Hepatocyte (in vitro differentiated cells): ENCODE data around the gene MLYCD. TPM values are rescaled to one million over a fixed set of nuclear protein-coding genes. Genes with fewer than 3 reads are reported as not detected.

Experiments
- DNase-seq: peaks from one replicate; pipeline ENCODE4 v3.0.0-alpha.2; 2016; ENCODE audit warnings: low spot score
- H2AFZ ChIP-seq: fragments of 200-600 bp; sonication (generic); 2 replicates; pipeline ENCODE4 v1.6.0; 2016; ENCODE audit warnings: antibody characterized with exemption, mild to moderate bottlenecking
- H3K27ac ChIP-seq: fragments of 200-600 bp; sonication (generic); 2 replicates; pipeline ENCODE4 v1.5.1; 2016; ENCODE audit warnings: mild to moderate bottlenecking
- H3K27me3 ChIP-seq: fragments of 200-600 bp; sonication (generic); 2 replicates; pipeline ENCODE4 v1.6.1; 2016
- H3K36me3 ChIP-seq: fragments of 200-600 bp; sonication (generic); replicated peaks from 2 replicates; pipeline ENCODE4 v1.5.1; 2016; ENCODE audit warnings: low read depth; ENCODE audit not compliant: insufficient read depth
- H3K4me1 ChIP-seq: fragments of 200-600 bp; sonication (generic); 2 replicates; pipeline ENCODE4 v1.5.1; 2016; ENCODE audit warnings: mild to moderate bottlenecking, moderate library complexity; ENCODE audit not compliant: insufficient read depth
- H3K4me2 ChIP-seq: fragments of 200-600 bp; sonication (generic); 2 replicates; pipeline ENCODE4 v1.6.0; 2016
- H3K4me3 ChIP-seq: fragments of 200-600 bp; sonication (generic); 2 replicates; pipeline ENCODE4 v1.5.1; 2016; ENCODE audit warnings: mild to moderate bottlenecking
- H3K79me2 ChIP-seq: fragments of 200-600 bp; sonication (generic); 2 replicates; pipeline ENCODE4 v1.6.0; 2017; ENCODE audit warnings: mild to moderate bottlenecking
- H3K9me2 ChIP-seq: fragments of 200-600 bp; sonication (generic); replicated peaks from 2 replicates; pipeline ENCODE4 v1.6.0; 2017; ENCODE audit warnings: mild to moderate bottlenecking; ENCODE audit not compliant: insufficient read depth
- H3K9me3 ChIP-seq: fragments of 200-600 bp; sonication (generic); 2 replicates; pipeline ENCODE4 v1.5.1; 2016; ENCODE audit warnings: low read depth, mild to moderate bottlenecking
- H4K20me1 ChIP-seq: fragments of 200-600 bp; sonication (generic); 2 replicates; pipeline ENCODE4 v1.6.0; 2016; ENCODE audit warnings: mild to moderate bottlenecking; ENCODE audit not compliant: insufficient read depth, poor library complexity, severe bottlenecking
- EZH2 ChIP-seq: fragments of 200-600 bp; sonication (generic); IDR thresholded peaks from 2 replicates; pipeline ENCODE4 v1.6.1; 2016; ENCODE audit warnings: antibody characterized with exemption, mild to moderate bottlenecking, borderline replicate concordance
- EZH2phosphoT487 ChIP-seq: fragments of 200-600 bp; sonication (generic); IDR thresholded peaks from one replicate; pipeline ENCODE4 v1.6.1; 2018; ENCODE audit warnings: antibody characterized with exemption, mild to moderate bottlenecking, low read depth, moderate library complexity; ENCODE audit not compliant: unreplicated experiment, severe bottlenecking
- WGBS: methylation state at CpG from one replicate; pipeline ENCODE4 v1.1.6; 2016; ENCODE audit warnings: low lambda C conversion rate; ENCODE audit errors: missing lambda C conversion rate; 5-methylcytosine and 5-hydroxymethylcytosine counted together
- polyA plus RNA-seq: library from polyadenylated mRNA; unstranded; fragments of >200 nt; fragmentation: Nextera tagmentation; extraction: Ambion mirVana; gene quantifications from 2 replicates; pipeline ENCODE4 v1.2.1, GENCODE V29; 2016
- total RNA-seq: library from RNA; depleted of rRNA; stranded (reverse); fragments of >200 nt; gene quantifications from 2 replicates; pipeline ENCODE4 v1.2.3, GENCODE V29; 2014
- TF ChIP-seq, protein P1 (sequence below): fragments of 200-600 bp; sonication (generic); IDR thresholded peaks from 2 replicates; pipeline ENCODE4 v1.5.1; 2016; ENCODE audit warnings: antibody characterized with exemption, mild to moderate bottlenecking; ENCODE audit not compliant: poor library complexity

Gene MLYCD
- total and polyA plus RNA-seq, 2 experiments from 2014 or later = 6.3 to 10.1 TPM

DNA sequence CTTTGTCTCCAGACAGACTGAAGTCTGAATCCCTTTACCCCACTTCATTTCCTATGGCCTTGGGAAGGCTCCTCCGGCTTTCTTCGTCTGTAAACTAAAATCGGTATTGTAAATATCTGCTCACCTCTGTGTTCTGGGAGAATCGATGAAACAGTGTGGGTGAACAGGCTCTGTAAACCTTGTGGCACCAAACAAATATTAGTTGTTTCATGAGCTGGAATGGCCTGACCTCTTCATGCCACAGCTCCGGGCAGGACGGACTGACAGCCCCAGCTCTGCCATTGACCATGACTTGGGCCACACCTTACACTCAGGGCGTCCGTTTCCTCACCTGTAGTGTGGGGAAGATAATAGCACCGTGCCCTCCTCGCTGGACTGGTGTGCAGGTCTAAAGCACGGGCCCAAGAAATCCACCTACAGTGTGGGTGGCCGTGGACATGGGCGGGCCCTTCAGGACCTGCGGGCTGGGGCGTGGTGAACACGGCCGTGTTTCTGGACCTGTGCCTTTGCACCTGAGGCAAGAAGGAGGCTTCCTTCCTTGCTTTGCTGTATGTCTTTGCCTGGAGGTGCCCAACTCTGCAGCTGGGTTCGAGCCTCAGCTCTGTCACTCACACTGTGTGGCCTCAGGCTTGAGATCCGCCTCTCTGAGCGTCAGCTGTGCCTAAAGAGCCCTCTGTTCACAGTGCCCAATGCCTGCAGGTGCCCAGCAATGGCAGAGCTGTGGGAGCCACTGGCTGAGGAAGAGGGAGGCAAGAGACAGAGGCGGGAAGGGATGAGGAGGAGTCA, 48.1 kb downstream of the MLYCD start:
- TF ChIP-seq EZH2phosphoT487 (no peak), EZH2 (no peak)
- TF ChIP-seq, protein P1, sequence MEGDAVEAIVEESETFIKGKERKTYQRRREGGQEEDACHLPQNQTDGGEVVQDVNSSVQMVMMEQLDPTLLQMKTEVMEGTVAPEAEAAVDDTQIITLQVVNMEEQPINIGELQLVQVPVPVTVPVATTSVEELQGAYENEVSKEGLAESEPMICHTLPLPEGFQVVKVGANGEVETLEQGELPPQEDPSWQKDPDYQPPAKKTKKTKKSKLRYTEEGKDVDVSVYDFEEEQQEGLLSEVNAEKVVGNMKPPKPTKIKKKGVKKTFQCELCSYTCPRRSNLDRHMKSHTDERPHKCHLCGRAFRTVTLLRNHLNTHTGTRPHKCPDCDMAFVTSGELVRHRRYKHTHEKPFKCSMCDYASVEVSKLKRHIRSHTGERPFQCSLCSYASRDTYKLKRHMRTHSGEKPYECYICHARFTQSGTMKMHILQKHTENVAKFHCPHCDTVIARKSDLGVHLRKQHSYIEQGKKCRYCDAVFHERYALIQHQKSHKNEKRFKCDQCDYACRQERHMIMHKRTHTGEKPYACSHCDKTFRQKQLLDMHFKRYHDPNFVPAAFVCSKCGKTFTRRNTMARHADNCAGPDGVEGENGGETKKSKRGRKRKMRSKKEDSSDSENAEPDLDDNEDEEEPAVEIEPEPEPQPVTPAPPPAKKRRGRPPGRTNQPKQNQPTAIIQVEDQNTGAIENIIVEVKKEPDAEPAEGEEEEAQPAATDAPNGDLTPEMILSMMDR = no peak
- Histone ChIP-seq H2AFZ (no peak overlapping the region), H4K20me1 (no peaks in the 10 kb centered on the region), H3K4me2 (no peak overlapping the region), H3K9me2 (no peaks in the 10 kb centered on the region), H3K9me3 (no peaks in the 10 kb centered on the region), H3K36me3 (no peaks in the 10 kb centered on the region), H3K79me2 (no peaks in the 10 kb centered on the region), H3K4me3 (no peak overlapping the region), H3K27me3 (no peaks in the 10 kb centered on the region), H3K4me1 (peaks cover 4% of the 10 kb centered on the region), H3K27ac (no peak overlapping the region)
- 83% methylated on average over 21 of the region's 21 CpGs for WGBS
- no peak for DNase-seq

DNA sequence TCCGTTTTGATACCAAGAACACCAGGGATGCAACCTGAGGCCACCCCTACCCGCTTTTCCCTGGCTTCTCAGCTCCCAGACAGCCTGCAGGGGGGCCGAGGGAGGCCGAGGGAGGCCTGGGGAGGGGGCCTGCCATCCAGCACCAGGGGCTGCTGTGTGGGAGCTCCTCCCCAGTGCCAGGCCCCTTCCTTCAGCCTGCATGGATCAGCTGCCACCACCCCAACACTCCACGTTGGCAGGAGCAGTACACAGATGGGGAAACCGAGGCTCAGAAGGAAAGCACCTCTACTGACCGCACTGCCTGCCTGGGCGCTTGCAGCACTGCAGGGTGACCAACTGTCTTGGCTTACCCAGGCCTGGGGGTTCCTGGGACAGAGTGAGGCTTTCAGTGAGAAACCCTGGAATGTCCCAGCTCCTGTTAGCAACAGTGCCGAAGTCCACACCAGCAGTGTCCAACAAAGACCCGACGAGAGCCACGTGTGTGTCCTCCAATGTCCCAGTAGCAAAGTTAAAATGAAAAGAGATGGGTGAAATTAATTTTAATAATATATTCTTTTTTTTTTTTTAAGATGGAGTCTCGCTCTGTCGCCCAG, 48.8 kb downstream of the MLYCD start:
- DNase-seq = no peak
- Histone ChIP-seq H3K79me2 (no peaks in the 10 kb centered on the region), H3K9me3 (no peaks in the 10 kb centered on the region), H3K4me3 (no peak overlapping the region), H3K4me2 (no peak overlapping the region), H3K4me1 (peaks cover 10% of the 10 kb centered on the region), H3K9me2 (no peaks in the 10 kb centered on the region), H3K36me3 (no peaks in the 10 kb centered on the region), H4K20me1 (no peaks in the 10 kb centered on the region), H2AFZ (no peak overlapping the region), H3K27me3 (no peaks in the 10 kb centered on the region), H3K27ac (no peak overlapping the region)
- 87% methylated on average over 13 of the region's 14 CpGs for WGBS
- TF ChIP-seq, protein P1 = no peak
- TF ChIP-seq EZH2phosphoT487 = no peak
- no peak for TF ChIP-seq EZH2

DNA sequence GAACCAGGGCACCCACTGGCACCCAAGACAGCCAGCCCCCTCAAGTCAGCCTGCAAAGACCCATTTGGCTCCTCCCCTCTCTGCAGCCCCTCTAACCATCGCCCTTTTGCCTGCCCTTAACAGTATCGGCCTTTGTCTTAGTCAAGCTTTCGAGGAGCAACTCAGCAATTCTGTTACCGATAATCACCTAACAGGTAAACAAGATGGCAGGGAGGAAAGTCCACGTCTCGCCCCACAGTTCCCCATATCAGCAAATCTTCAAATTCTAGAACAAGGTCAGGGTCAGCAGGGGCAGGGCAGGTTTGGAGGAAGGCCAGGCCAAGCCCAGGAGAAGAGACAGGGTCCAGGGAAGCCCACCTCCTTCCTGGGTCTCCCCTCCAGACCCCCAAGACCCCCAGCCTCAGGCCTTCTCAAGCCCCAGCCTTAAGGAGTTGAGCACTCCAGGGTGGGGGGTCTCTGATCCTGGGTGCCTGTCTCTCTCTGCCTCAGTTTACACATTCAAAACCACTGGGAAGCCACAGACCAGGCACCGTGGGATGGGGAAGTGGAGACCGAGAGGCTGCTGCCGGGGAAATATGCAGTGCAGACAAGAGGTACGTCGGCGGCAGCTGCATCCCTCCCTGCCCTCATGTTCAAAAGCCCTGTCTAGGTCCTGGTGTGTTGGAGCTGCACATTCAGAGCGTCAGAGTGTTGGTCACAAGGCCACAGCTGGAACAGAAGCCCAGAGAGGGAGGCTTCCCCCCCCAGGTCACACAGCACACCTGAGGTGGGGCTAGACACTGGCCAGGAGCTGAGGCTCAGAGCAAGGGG, 50.2 kb downstream of the MLYCD start:
- no peaks in the 10 kb centered on the region for H3K36me3 ChIP-seq
- H3K4me3 ChIP-seq = no peak overlapping the region
- H3K79me2 ChIP-seq = no peaks in the 10 kb centered on the region
- H3K4me2 ChIP-seq = no peak overlapping the region
- H3K27me3 ChIP-seq = no peaks in the 10 kb centered on the region
- H3K4me1 ChIP-seq = peaks cover 11% of the 10 kb centered on the region
- no peak for DNase-seq
- H3K27ac ChIP-seq = no peak overlapping the region
- no peaks in the 10 kb centered on the region for H4K20me1 ChIP-seq
- WGBS = 78% methylated on average over 13 of the region's 13 CpGs
- H3K9me3 ChIP-seq = no peaks in the 10 kb centered on the region
- TF ChIP-seq, protein P1 = no peak
- TF ChIP-seq EZH2phosphoT487 (no peak), EZH2 (no peak)
- no peaks in the 10 kb centered on the region for H3K9me2 ChIP-seq
- no peak overlapping the region for H2AFZ ChIP-seq
